Thymus (tissue), 11 donors: Measurements from ENCODE around the gene SLC17A3. TPM values are rescaled to one million over a fixed set of nuclear protein-coding genes. Genes with fewer than 3 reads are reported as not detected.

ENCODE experiments used
- DNase-seq, 9 donors: peaks; one replicate each; pipeline ENCODE4 v3.0.0-alpha.2; 2013; ENCODE audit warnings: low spot score in 9 of 9, low read depth in 6 of 9, missing footprints in 1 of 9
- H3K27ac ChIP-seq, 2 donors: one replicate each; pipeline ENCODE4 v1.5.1; 2013; ENCODE audit warnings: control low read depth in 1 of 2, low read depth in 1 of 2, low read length in 1 of 2, mild to moderate bottlenecking in 1 of 2, moderate library complexity in 1 of 2
- H3K27me3 ChIP-seq, 2 donors: one replicate each; pipeline ENCODE4 v1.5.1; 2013; ENCODE audit warnings: low read length in 1 of 2; ENCODE audit not compliant: control insufficient read depth in 2 of 2, insufficient read depth in 1 of 2
- H3K36me3 ChIP-seq, 2 donors: one replicate each; pipeline ENCODE4 v1.5.1; 2013; ENCODE audit warnings: low read length in 1 of 2, mild to moderate bottlenecking in 1 of 2, moderate library complexity in 1 of 2; ENCODE audit not compliant: control insufficient read depth in 2 of 2, insufficient read depth in 2 of 2
- H3K4me1 ChIP-seq, 2 donors: one replicate each; pipeline ENCODE4 v1.5.1; 2013; ENCODE audit warnings: low read length in 2 of 2; ENCODE audit not compliant: control insufficient read depth in 2 of 2, insufficient read depth in 2 of 2
- H3K4me3 ChIP-seq, 2 donors: one replicate each; pipeline ENCODE4 v1.5.1; 2013; ENCODE audit warnings: low read length in 2 of 2, control low read depth in 1 of 2, mild to moderate bottlenecking in 1 of 2
- H3K9me3 ChIP-seq, 2 donors: one replicate each; pipeline ENCODE4 v1.5.1; 2013; ENCODE audit warnings: low read length in 1 of 2, mild to moderate bottlenecking in 1 of 2; ENCODE audit not compliant: control insufficient read depth in 2 of 2, insufficient read depth in 1 of 2
- WGBS: extraction: QIAGEN DNeasy Blood & Tissue Kit; methylation state at CpG from one replicate; pipeline ENCODE4 v1.1.7; 2013; 5-methylcytosine and 5-hydroxymethylcytosine counted together
- polyA plus RNA-seq: library from polyadenylated mRNA; stranded (reverse); fragments of 200-250 nt; gene quantifications from one replicate; pipeline ENCODE4 v1.2.3, GENCODE V29; 2013
- total RNA-seq: library from RNA; stranded (reverse); fragments of 120-200 nt; gene quantifications from one replicate; pipeline ENCODE4 v1.2.4, GENCODE V29; 2013
- donor health status: healthy.

SLC17A3 gene
- total and polyA plus RNA-seq, 2 donors = 0.09 to 0.14 TPM

GRCh38 chr6:25880601-25881000, 6.6 kb upstream of the SLC17A3 start:
- H3K27ac ChIP-seq = no peak overlapping the region
- no peak overlapping the region for H3K4me3 ChIP-seq
- WGBS = 96% methylated on average over 4 of the region's 4 CpGs
- DNase-seq = no peak
- H3K36me3 ChIP-seq = no peaks in the 10 kb centered on the region
- peaks cover 0 to 2% of the 10 kb centered on the region in 2 donors for H3K4me1 ChIP-seq
- H3K27me3 ChIP-seq = peaks cover 0 to 4% of the 10 kb centered on the region in 2 donors
- H3K9me3 ChIP-seq = no peaks in the 10 kb centered on the region

- Histone ChIP-seq H3K4me3 (no peak overlapping the region), H3K9me3 (no peaks in the 10 kb centered on the region), H3K4me1 (peaks cover 0 to 2% of the 10 kb centered on the region in 2 donors), H3K27ac (no peak overlapping the region), H3K27me3 (peaks cover 0 to 4% of the 10 kb centered on the region in 2 donors), H3K36me3 (no peaks in the 10 kb centered on the region)
- over 99% methylated on average over 2 of the region's 2 CpGs for WGBS
- DNase-seq = no peak
Measured at GRCh38 chr6:25878721-25879322, 4.8 kb upstream of the SLC17A3 start.

GRCh38 chr6:25875926-25876602, 2.0 kb upstream of the SLC17A3 start:
- Histone ChIP-seq H3K27me3 (no peaks in the 10 kb centered on the region), H3K9me3 (no peaks in the 10 kb centered on the region), H3K4me3 (no peak overlapping the region), H3K36me3 (no peaks in the 10 kb centered on the region), H3K4me1 (no peaks in the 10 kb centered on the region), H3K27ac (no peak overlapping the region)
- DNase-seq = no peak
- 97% methylated on average over 3 of the region's 3 CpGs for WGBS

GRCh38 chr6:25875563-25875905, 1.5 kb upstream of the SLC17A3 start:
- Histone ChIP-seq H3K4me3 (no peak overlapping the region), H3K4me1 (no peaks in the 10 kb centered on the region), H3K27me3 (no peaks in the 10 kb centered on the region), H3K27ac (no peak overlapping the region), H3K9me3 (no peaks in the 10 kb centered on the region), H3K36me3 (no peaks in the 10 kb centered on the region)
- 95% methylated on average over 3 of the region's 3 CpGs for WGBS
- no peak for DNase-seq

GRCh38 chr6:25874822-25875562, 949 bp upstream of the SLC17A3 start:
- peak in 1 of 9 donors; percentile 34 for DNase-seq
- 71% methylated on average over 3 of the region's 3 CpGs for WGBS
- Histone ChIP-seq H3K4me1 (no peaks in the 10 kb centered on the region), H3K27me3 (no peaks in the 10 kb centered on the region), H3K36me3 (no peaks in the 10 kb centered on the region), H3K27ac (no peak overlapping the region), H3K9me3 (no peaks in the 10 kb centered on the region), H3K4me3 (no peak overlapping the region)

- 100% methylated on average over 1 of the region's 1 CpG for WGBS
- Histone ChIP-seq H3K27me3 (no peaks in the 10 kb centered on the region), H3K36me3 (no peaks in the 10 kb centered on the region), H3K4me3 (no peak overlapping the region), H3K27ac (no peak overlapping the region), H3K9me3 (no peaks in the 10 kb centered on the region), H3K4me1 (no peaks in the 10 kb centered on the region)
- no peak for DNase-seq
Measured at GRCh38 chr6:25872814-25873213, 1.2 kb downstream of the SLC17A3 start.

- H3K27ac ChIP-seq = no peak overlapping the region
- no peaks in the 10 kb centered on the region for H3K27me3 ChIP-seq
- no peaks in the 10 kb centered on the region for H3K36me3 ChIP-seq
- no peaks in the 10 kb centered on the region for H3K9me3 ChIP-seq
- WGBS = 94% methylated on average over 1 of the region's 1 CpG
- no peak overlapping the region for H3K4me3 ChIP-seq
- no peak for DNase-seq
- peaks cover 4 to 6% of the 10 kb centered on the region in 2 donors for H3K4me1 ChIP-seq
Measured at GRCh38 chr6:25869840-25870239, 4.2 kb downstream of the SLC17A3 start.

- Histone ChIP-seq H3K36me3 (no peaks in the 10 kb centered on the region), H3K9me3 (no peaks in the 10 kb centered on the region), H3K4me1 (peaks cover 4 to 6% of the 10 kb centered on the region in 2 donors), H3K4me3 (no peak overlapping the region), H3K27me3 (no peaks in the 10 kb centered on the region), H3K27ac (no peak overlapping the region)
- DNase-seq = no peak
- 96% methylated on average over 3 of the region's 3 CpGs for WGBS
Measured at GRCh38 chr6:25868436-25869183, 5.4 kb downstream of the SLC17A3 start.

- no peaks in the 10 kb centered on the region for H3K27me3 ChIP-seq
- WGBS = 14% methylated on average over 3 of the region's 3 CpGs
- no peaks in the 10 kb centered on the region for H3K9me3 ChIP-seq
- DNase-seq = peak in 5 of 9 donors; percentile 5 to 55 (median 22)
- H3K4me3 ChIP-seq = no peak overlapping the region
- peak overlapping the region in 1 of 2 donors; percentile 26 for H3K27ac ChIP-seq
- H3K4me1 ChIP-seq = peaks cover 4 to 6% of the 10 kb centered on the region in 2 donors
- no peaks in the 10 kb centered on the region for H3K36me3 ChIP-seq
Measured at GRCh38 chr6:25866011-25866410, 8.0 kb downstream of the SLC17A3 start.
